HG03066 (cell line): Measurements from ENCODE around the gene RSU1.

Experiments used
- ATAC-seq: cut with Tn5 transposase; IDR thresholded peaks from one replicate; pipeline ENCODE4 v1.9.1; 2021; ENCODE audit warnings: low read depth; ENCODE audit not compliant: unreplicated experiment

The RSU1 gene

GRCh38 chr10:16612115-16612980 lies 204.9 kb downstream of the RSU1 start:
- ATAC-seq = no peak

- no peak for ATAC-seq
Measured at GRCh38 chr10:16611037-16611436, 206.2 kb downstream of the RSU1 start.

GRCh38 chr10:16609211-16609610 lies 208.0 kb downstream of the RSU1 start:
- no peak for ATAC-seq

GRCh38 chr10:16606923-16607322 lies 210.3 kb downstream of the RSU1 start:
- no peak for ATAC-seq

GRCh38 chr10:16606421-16606820 lies 210.8 kb downstream of the RSU1 start:
- no peak for ATAC-seq

- ATAC-seq = no peak
Measured at GRCh38 chr10:16603308-16603707, 213.9 kb downstream of the RSU1 start.

GRCh38 chr10:16602104-16602775 lies 215.0 kb downstream of the RSU1 start:
- ATAC-seq = no peak

- no peak for ATAC-seq
Measured at GRCh38 chr10:16599662-16600061, 217.6 kb downstream of the RSU1 start.

- no peak for ATAC-seq
Measured at GRCh38 chr10:16597656-16598055, 219.6 kb downstream of the RSU1 start.

- ATAC-seq = no peak
Measured at GRCh38 chr10:16592378-16592777, 224.8 kb downstream of the RSU1 start.

GRCh38 chr10:16586358-16587138 lies 230.7 kb downstream of the RSU1 start:
- peak; percentile 88 for ATAC-seq

- ATAC-seq = no peak
Measured at GRCh38 chr10:16585103-16585502, 232.1 kb downstream of the RSU1 start.

- no peak for ATAC-seq
Measured at GRCh38 chr10:16583382-16583781, 233.8 kb downstream of the RSU1 start.

- no peak for ATAC-seq
Measured at GRCh38 chr10:16581202-16581601, 236.0 kb downstream of the RSU1 start.

GRCh38 chr10:16570731-16571130 lies 246.5 kb downstream of the RSU1 start:
- peak; percentile 90 for ATAC-seq

- no peak for ATAC-seq
Measured at GRCh38 chr10:16566202-16566805, 250.9 kb downstream of the RSU1 start.

GRCh38 chr10:16565604-16566003 lies 251.6 kb downstream of the RSU1 start:
- no peak for ATAC-seq

GRCh38 chr10:16562891-16563290 lies 254.3 kb downstream of the RSU1 start:
- no peak for ATAC-seq

- no peak for ATAC-seq
Measured at GRCh38 chr10:16559236-16559773, 257.9 kb downstream of the RSU1 start.

- no peak for ATAC-seq
Measured at GRCh38 chr10:16547973-16548372, 269.3 kb downstream of the RSU1 start.
